Right cardiac atrium (tissue), 5 donors: ENCODE results near the gene CCDC33. TPM values are rescaled to one million over a fixed set of nuclear protein-coding genes. Genes with fewer than 3 reads are reported as not detected.

ENCODE experiments used
- ATAC-seq, 2 donors: fragments of 200-7000 bp; cut with Tn5 transposase; one replicate each; pipeline versions ENCODE4 v1.8.0 to v1.9.1; 2020; ENCODE audit warnings: moderate library complexity in 2 of 2, mild to moderate bottlenecking in 1 of 2
- DNase-seq, 3 donors: peaks; one replicate each; pipeline ENCODE4 v3.0.0-alpha.2; 2020
- H3K27ac ChIP-seq: one replicate; pipeline ENCODE4 v1.5.1; 2013; ENCODE audit warnings: mild to moderate bottlenecking, low read length, control low read depth, moderate library complexity
- H3K27me3 ChIP-seq: one replicate; pipeline ENCODE4 v1.6.1; 2013; ENCODE audit not compliant: control insufficient read depth, insufficient read depth
- H3K4me1 ChIP-seq: one replicate; pipeline ENCODE4 v1.6.1; 2013; ENCODE audit warnings: low read length; ENCODE audit not compliant: control insufficient read depth, insufficient read depth
- H3K4me3 ChIP-seq: one replicate; pipeline ENCODE4 v1.5.1; 2013; ENCODE audit warnings: low read length, control low read depth
- H3K9me3 ChIP-seq: one replicate; pipeline ENCODE4 v1.6.1; 2013; ENCODE audit warnings: low read length; ENCODE audit not compliant: control insufficient read depth
- WGBS: extraction: QIAGEN DNeasy Blood & Tissue Kit; methylation state at CpG from one replicate; pipeline ENCODE4 v1.1.7; 2013; 5-methylcytosine and 5-hydroxymethylcytosine counted together
- intact Hi-C, 4 donors: fragments of 100-400 bp; cut with DNase I; formaldehyde crosslinking; loops; one replicate each; pipeline versions ENCODE4 v1.11.0 to v1.14.0; 2022 to 2023
- polyA plus RNA-seq: library from polyadenylated mRNA; stranded (reverse); fragments of 200-250 nt; gene quantifications from one replicate; pipeline ENCODE4 v1.2.3, GENCODE V29; 2013
- total RNA-seq, 4 donors: library from RNA; stranded (reverse); fragmentation: NEBNext Ultra II Directional; extraction: Animal tissue kit (Norgen Biotek cat#: 25700); gene quantifications; one replicate each; pipeline ENCODE4 v1.2.1, GENCODE V29; 2021
- donor health status: healthy with polysubstance abuse.
- donor health status: DM: no; HTN: yes; CAD: no.
- donor health status: DM: no; HTN: no; CAD: no.
- donor health status: DM: no; HTN: yes; CAD: no; lungs with severe emphysema.
- donor health status: DM: yes; HTN: yes; CAD: no.

The CCDC33 gene
- total and polyA plus RNA-seq, 5 donors, result 0.07 TPM; not detected in 4

- H3K27ac ChIP-seq, result no peak overlapping the region
- DNase-seq (no peak), ATAC-seq (no peak)
- WGBS, result 86% methylated on average over 3 of the region's 3 CpGs
- no peaks in the 10 kb centered on the region for H3K9me3 ChIP-seq
- H3K4me3 ChIP-seq, result no peak overlapping the region
- no peaks in the 10 kb centered on the region for H3K4me1 ChIP-seq
- H3K27me3 ChIP-seq, result no peaks in the 10 kb centered on the region
- intact Hi-C loops, result no loop called here
These were observed 24.9 kb downstream of the CCDC33 start for GRCh38 chr15:74261041-74261440.

- WGBS, result 84% methylated on average over 8 of the region's 8 CpGs
- ATAC-seq, result no peak
- intact Hi-C loops, result no loop called here
- H3K4me1 ChIP-seq, result no peaks in the 10 kb centered on the region
- no peaks in the 10 kb centered on the region for H3K9me3 ChIP-seq
- peak in 1 of 3 donors; percentile 0 for DNase-seq
- no peak overlapping the region for H3K27ac ChIP-seq
- H3K4me3 ChIP-seq, result no peak overlapping the region
- no peaks in the 10 kb centered on the region for H3K27me3 ChIP-seq
These were observed 25.6 kb downstream of the CCDC33 start for GRCh38 chr15:74261685-74262084.

GRCh38 chr15:74262151-74262550, 26.0 kb downstream of the CCDC33 start:
- Histone ChIP-seq H3K4me3 (no peak overlapping the region), H3K4me1 (no peaks in the 10 kb centered on the region), H3K27me3 (no peaks in the 10 kb centered on the region), H3K9me3 (no peaks in the 10 kb centered on the region), H3K27ac (no peak overlapping the region)
- DNase-seq (peak in 1 of 3 donors; percentile 20), ATAC-seq (no peak)
- intact Hi-C loops, result no loop called here
- 77% methylated on average over 2 of the region's 2 CpGs for WGBS

- intact Hi-C loops, result no loop called here
- Histone ChIP-seq H3K4me1 (no peaks in the 10 kb centered on the region), H3K9me3 (no peaks in the 10 kb centered on the region)
These were observed 26.5 kb downstream of the CCDC33 start for GRCh38 chr15:74262625-74263024.

GRCh38 chr15:74263466-74263865, 27.3 kb downstream of the CCDC33 start:
- no peak for ATAC-seq
- H3K4me1 ChIP-seq, result no peaks in the 10 kb centered on the region
- intact Hi-C loops, result no loop called here
- WGBS, result 68% methylated on average over 5 of the region's 5 CpGs
- DNase-seq, result no peak
- H3K4me3 ChIP-seq, result no peak overlapping the region
- no peaks in the 10 kb centered on the region for H3K9me3 ChIP-seq
- no peak overlapping the region for H3K27ac ChIP-seq
- H3K27me3 ChIP-seq, result no peaks in the 10 kb centered on the region

More at GRCh38 chr15:74262625-74263024, 26.5 kb downstream of the CCDC33 start:
- Histone ChIP-seq H3K27me3 (no peaks in the 10 kb centered on the region), H3K4me3 (no peak overlapping the region), H3K27ac (no peak overlapping the region)
- DNase-seq, result no peak
- 54% methylated on average over 5 of the region's 5 CpGs for WGBS
- ATAC-seq, result no peak

GRCh38 chr15:74264081-74264501, 28.0 kb downstream of the CCDC33 start:
- no peak overlapping the region for H3K4me3 ChIP-seq
- H3K27me3 ChIP-seq, result no peaks in the 10 kb centered on the region
- WGBS, result 36% methylated on average over 6 of the region's 6 CpGs
- H3K9me3 ChIP-seq, result no peaks in the 10 kb centered on the region
- H3K4me1 ChIP-seq, result no peaks in the 10 kb centered on the region
- H3K27ac ChIP-seq, result no peak overlapping the region
- DNase-seq (no peak), ATAC-seq (no peak)
- intact Hi-C loops, result no loop called here

- H3K4me3 ChIP-seq, result no peak overlapping the region
- DNase-seq (peak in 2 of 3 donors; percentile 32 to 71), ATAC-seq (no peak)
- WGBS, result 32% methylated on average over 5 of the region's 5 CpGs
- H3K4me1 ChIP-seq, result no peaks in the 10 kb centered on the region
- H3K27me3 ChIP-seq, result no peaks in the 10 kb centered on the region
- intact Hi-C loops, result no loop called here
- no peak overlapping the region for H3K27ac ChIP-seq
- no peaks in the 10 kb centered on the region for H3K9me3 ChIP-seq
These were observed 29.0 kb downstream of the CCDC33 start for GRCh38 chr15:74265046-74265639.

- intact Hi-C loops, result no loop called here
- ATAC-seq, result no peak
- Histone ChIP-seq H3K27ac (no peak overlapping the region), H3K9me3 (no peaks in the 10 kb centered on the region), H3K27me3 (no peaks in the 10 kb centered on the region), H3K4me3 (no peak overlapping the region), H3K4me1 (no peaks in the 10 kb centered on the region)
- 79% methylated on average over 6 of the region's 6 CpGs for WGBS
- DNase-seq, result no peak
These were observed 31.9 kb downstream of the CCDC33 start for GRCh38 chr15:74268020-74268419.

GRCh38 chr15:74269362-74270035, 33.4 kb downstream of the CCDC33 start:
- no peaks in the 10 kb centered on the region for H3K9me3 ChIP-seq
- H3K27me3 ChIP-seq, result no peaks in the 10 kb centered on the region
- H3K4me1 ChIP-seq, result no peaks in the 10 kb centered on the region
- no peak overlapping the region for H3K4me3 ChIP-seq
- intact Hi-C loops, result no loop called here
- no peak for ATAC-seq
- no peak overlapping the region for H3K27ac ChIP-seq
- 86% methylated on average over 8 of the region's 8 CpGs for WGBS
- no peak for DNase-seq

- H3K27me3 ChIP-seq, result no peaks in the 10 kb centered on the region
- no peaks in the 10 kb centered on the region for H3K4me1 ChIP-seq
- no peak overlapping the region for H3K27ac ChIP-seq
- ATAC-seq, result no peak
- no peaks in the 10 kb centered on the region for H3K9me3 ChIP-seq
- H3K4me3 ChIP-seq, result no peak overlapping the region
- 91% methylated on average over 6 of the region's 6 CpGs for WGBS
- DNase-seq, result no peak
- intact Hi-C loops, result no loop called here
These were observed 34.0 kb downstream of the CCDC33 start for GRCh38 chr15:74270155-74270554.

GRCh38 chr15:74270854-74271520, 34.9 kb downstream of the CCDC33 start:
- ATAC-seq, result no peak
- Histone ChIP-seq H3K27me3 (no peaks in the 10 kb centered on the region), H3K27ac (no peak overlapping the region), H3K9me3 (no peaks in the 10 kb centered on the region), H3K4me3 (no peak overlapping the region), H3K4me1 (no peaks in the 10 kb centered on the region)
- WGBS, result 35% methylated on average over 14 of the region's 14 CpGs
- no peak for DNase-seq
- intact Hi-C loops, result no loop called here
